ENCODE measurements around the gene TLX1.
"Not testable (repeated sequence)": the region's sequence is repeated elsewhere in the genome, so short reads cannot be mapped to it uniquely, and the experiment has no call there.

DNA sequence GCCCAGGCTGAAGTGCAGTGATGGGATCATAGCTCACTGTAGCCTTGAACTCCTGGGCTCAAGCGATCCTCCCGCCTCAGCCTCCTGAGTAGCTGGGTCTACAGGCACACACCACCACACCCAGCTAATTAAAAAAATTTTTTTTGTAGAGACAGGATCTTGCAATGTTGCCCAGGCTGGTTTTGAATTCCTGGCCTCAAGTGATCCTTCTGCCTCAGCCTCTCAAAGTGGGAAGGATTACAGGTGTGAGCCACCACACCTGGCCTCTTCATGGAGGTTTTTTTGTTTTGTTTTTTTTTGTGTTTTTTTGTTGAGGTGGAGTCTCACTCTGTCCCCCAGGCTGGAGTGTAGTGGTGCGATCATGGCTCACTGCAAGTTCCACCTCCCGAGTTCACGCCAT, 23.4 kb downstream of the TLX1 start:
- not testable (repeated sequence) for TF ChIP-seq GABPA (IDR thresholded peaks at IDR 0.05 in 1 of 2, conservative IDR thresholded peaks at IDR 0.05 in 1 of 2); RAD21 (IDR thresholded peaks at IDR 0.05); ATF3 (IDR thresholded peaks at IDR 0.05); TAF1 (conservative IDR thresholded peaks at IDR 0.05); JUND (IDR thresholded peaks at IDR 0.05); RXRA (IDR thresholded peaks at IDR 0.05); FOXA1 (IDR thresholded peaks at IDR 0.05); EGR1 (IDR thresholded peaks at IDR 0.05; ENCODE audit: low read depth in 2 of 2); FOXA2 (IDR thresholded peaks at IDR 0.05); SP1 (IDR thresholded peaks at IDR 0.05)
- TF ChIP-seq, protein P1, sequence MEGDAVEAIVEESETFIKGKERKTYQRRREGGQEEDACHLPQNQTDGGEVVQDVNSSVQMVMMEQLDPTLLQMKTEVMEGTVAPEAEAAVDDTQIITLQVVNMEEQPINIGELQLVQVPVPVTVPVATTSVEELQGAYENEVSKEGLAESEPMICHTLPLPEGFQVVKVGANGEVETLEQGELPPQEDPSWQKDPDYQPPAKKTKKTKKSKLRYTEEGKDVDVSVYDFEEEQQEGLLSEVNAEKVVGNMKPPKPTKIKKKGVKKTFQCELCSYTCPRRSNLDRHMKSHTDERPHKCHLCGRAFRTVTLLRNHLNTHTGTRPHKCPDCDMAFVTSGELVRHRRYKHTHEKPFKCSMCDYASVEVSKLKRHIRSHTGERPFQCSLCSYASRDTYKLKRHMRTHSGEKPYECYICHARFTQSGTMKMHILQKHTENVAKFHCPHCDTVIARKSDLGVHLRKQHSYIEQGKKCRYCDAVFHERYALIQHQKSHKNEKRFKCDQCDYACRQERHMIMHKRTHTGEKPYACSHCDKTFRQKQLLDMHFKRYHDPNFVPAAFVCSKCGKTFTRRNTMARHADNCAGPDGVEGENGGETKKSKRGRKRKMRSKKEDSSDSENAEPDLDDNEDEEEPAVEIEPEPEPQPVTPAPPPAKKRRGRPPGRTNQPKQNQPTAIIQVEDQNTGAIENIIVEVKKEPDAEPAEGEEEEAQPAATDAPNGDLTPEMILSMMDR (IDR thresholded peaks at IDR 0.05; ENCODE audit: low read depth, low read length, missing input control), result not testable (repeated sequence)
- TF ChIP-seq, protein P2, sequence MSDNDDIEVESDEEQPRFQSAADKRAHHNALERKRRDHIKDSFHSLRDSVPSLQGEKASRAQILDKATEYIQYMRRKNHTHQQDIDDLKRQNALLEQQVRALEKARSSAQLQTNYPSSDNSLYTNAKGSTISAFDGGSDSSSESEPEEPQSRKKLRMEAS (IDR thresholded peaks at IDR 0.05), result not testable (repeated sequence)
- TF ChIP-seq, protein P3, sequence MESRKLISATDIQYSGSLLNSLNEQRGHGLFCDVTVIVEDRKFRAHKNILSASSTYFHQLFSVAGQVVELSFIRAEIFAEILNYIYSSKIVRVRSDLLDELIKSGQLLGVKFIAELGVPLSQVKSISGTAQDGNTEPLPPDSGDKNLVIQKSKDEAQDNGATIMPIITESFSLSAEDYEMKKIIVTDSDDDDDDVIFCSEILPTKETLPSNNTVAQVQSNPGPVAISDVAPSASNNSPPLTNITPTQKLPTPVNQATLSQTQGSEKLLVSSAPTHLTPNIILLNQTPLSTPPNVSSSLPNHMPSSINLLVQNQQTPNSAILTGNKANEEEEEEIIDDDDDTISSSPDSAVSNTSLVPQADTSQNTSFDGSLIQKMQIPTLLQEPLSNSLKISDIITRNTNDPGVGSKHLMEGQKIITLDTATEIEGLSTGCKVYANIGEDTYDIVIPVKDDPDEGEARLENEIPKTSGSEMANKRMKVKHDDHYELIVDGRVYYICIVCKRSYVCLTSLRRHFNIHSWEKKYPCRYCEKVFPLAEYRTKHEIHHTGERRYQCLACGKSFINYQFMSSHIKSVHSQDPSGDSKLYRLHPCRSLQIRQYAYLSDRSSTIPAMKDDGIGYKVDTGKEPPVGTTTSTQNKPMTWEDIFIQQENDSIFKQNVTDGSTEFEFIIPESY (IDR thresholded peaks at IDR 0.05), result not testable (repeated sequence)
- TF ChIP-seq, protein P4, sequence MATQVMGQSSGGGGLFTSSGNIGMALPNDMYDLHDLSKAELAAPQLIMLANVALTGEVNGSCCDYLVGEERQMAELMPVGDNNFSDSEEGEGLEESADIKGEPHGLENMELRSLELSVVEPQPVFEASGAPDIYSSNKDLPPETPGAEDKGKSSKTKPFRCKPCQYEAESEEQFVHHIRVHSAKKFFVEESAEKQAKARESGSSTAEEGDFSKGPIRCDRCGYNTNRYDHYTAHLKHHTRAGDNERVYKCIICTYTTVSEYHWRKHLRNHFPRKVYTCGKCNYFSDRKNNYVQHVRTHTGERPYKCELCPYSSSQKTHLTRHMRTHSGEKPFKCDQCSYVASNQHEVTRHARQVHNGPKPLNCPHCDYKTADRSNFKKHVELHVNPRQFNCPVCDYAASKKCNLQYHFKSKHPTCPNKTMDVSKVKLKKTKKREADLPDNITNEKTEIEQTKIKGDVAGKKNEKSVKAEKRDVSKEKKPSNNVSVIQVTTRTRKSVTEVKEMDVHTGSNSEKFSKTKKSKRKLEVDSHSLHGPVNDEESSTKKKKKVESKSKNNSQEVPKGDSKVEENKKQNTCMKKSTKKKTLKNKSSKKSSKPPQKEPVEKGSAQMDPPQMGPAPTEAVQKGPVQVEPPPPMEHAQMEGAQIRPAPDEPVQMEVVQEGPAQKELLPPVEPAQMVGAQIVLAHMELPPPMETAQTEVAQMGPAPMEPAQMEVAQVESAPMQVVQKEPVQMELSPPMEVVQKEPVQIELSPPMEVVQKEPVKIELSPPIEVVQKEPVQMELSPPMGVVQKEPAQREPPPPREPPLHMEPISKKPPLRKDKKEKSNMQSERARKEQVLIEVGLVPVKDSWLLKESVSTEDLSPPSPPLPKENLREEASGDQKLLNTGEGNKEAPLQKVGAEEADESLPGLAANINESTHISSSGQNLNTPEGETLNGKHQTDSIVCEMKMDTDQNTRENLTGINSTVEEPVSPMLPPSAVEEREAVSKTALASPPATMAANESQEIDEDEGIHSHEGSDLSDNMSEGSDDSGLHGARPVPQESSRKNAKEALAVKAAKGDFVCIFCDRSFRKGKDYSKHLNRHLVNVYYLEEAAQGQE (IDR thresholded peaks at IDR 0.05), result not testable (repeated sequence)
